Lung (tissue), 12 donors: Measurements from ENCODE around the gene PKMYT1. TPM values are rescaled to one million over a fixed set of nuclear protein-coding genes. Genes with fewer than 3 reads are reported as not detected.

Source experiments
- ATAC-seq: fragments of 200-7000 bp; cut with Tn5 transposase; one replicate; pipeline ENCODE4 v1.9.1; 2020; ENCODE audit warnings: moderate number of reproducible peaks; ENCODE audit not compliant: insufficient read depth, low FRiP score
- DNase-seq, 3 donors: peaks; one replicate each; pipeline ENCODE4 v3.0.0-alpha.2; 2013 to 2017
- H3K27ac ChIP-seq, 2 donors: one replicate each; pipeline ENCODE4 v1.5.1; 2013; ENCODE audit warnings: mild to moderate bottlenecking in 2 of 2, moderate library complexity in 2 of 2, control low read depth in 1 of 2, inconsistent platforms in 1 of 2, low read depth in 1 of 2, low read length in 1 of 2
- H3K27me3 ChIP-seq, 3 donors: one replicate each; pipeline ENCODE4 v1.5.1; 2013; ENCODE audit warnings: low read length in 2 of 3; ENCODE audit not compliant: control insufficient read depth in 3 of 3, insufficient read depth in 3 of 3
- H3K36me3 ChIP-seq, 4 donors: one replicate each; pipeline ENCODE4 v1.5.1; 2013; ENCODE audit warnings: low read length in 4 of 4, mild to moderate bottlenecking in 1 of 4, moderate library complexity in 1 of 4; ENCODE audit not compliant: control insufficient read depth in 4 of 4, insufficient read depth in 4 of 4
- H3K4me1 ChIP-seq, 5 donors: one replicate each; pipeline ENCODE4 v1.5.1; 2013; ENCODE audit warnings: low read length in 5 of 5, mild to moderate bottlenecking in 2 of 5, moderate library complexity in 1 of 5; ENCODE audit not compliant: control insufficient read depth in 5 of 5, insufficient read depth in 5 of 5
- H3K4me3 ChIP-seq: one replicate; pipeline ENCODE4 v1.5.1; 2013; ENCODE audit warnings: mild to moderate bottlenecking, control low read depth, moderate library complexity
- H3K9ac ChIP-seq, 2 donors: one replicate each; pipeline ENCODE4 v1.5.1; 2013; ENCODE audit warnings: low read length in 2 of 2, control low read depth in 1 of 2; ENCODE audit not compliant: insufficient read depth in 1 of 2
- H3K9me3 ChIP-seq, 4 donors: one replicate each; pipeline ENCODE4 v1.5.1; 2013; ENCODE audit warnings: low read length in 3 of 4, mild to moderate bottlenecking in 1 of 4, moderate library complexity in 1 of 4; ENCODE audit not compliant: control insufficient read depth in 4 of 4, insufficient read depth in 3 of 4
- WGBS, 2 donors: extraction: QIAGEN DNeasy Blood & Tissue Kit; methylation state at CpG; one replicate each; pipeline ENCODE4 v1.1.7; 2013; 5-methylcytosine and 5-hydroxymethylcytosine counted together
- polyA plus RNA-seq, 2 donors: library from polyadenylated mRNA; stranded (reverse); fragments of 200-250 nt; gene quantifications; one replicate each; pipeline ENCODE4 v1.2.1, GENCODE V29; 2013
- total RNA-seq, 2 donors: library from RNA; depleted of rRNA in 1 of 2; stranded (reverse); fragments of >200 nt in 1 of 2; gene quantifications; one replicate each; pipeline ENCODE4 v1.2.1, GENCODE V29; 2014 to 2021
- TF ChIP-seq, protein P1 (sequence below): IDR thresholded peaks from 2 replicates; pipeline ENCODE4 v1.5.1; 2012; ENCODE audit warnings: mild to moderate bottlenecking; ENCODE audit errors: control extremely low read depth, extremely low read depth
- donor health status: control.
- donor health status: control.
- donor health status: Bipolar disorder and iron deficiency.
- donor health status: healthy.
- donor health status: DM: yes; HTN: yes; CAD: no.

Gene PKMYT1
- total and polyA plus RNA-seq, 4 donors = 2.9 to 9.4 (median 5.2) TPM

DNA sequence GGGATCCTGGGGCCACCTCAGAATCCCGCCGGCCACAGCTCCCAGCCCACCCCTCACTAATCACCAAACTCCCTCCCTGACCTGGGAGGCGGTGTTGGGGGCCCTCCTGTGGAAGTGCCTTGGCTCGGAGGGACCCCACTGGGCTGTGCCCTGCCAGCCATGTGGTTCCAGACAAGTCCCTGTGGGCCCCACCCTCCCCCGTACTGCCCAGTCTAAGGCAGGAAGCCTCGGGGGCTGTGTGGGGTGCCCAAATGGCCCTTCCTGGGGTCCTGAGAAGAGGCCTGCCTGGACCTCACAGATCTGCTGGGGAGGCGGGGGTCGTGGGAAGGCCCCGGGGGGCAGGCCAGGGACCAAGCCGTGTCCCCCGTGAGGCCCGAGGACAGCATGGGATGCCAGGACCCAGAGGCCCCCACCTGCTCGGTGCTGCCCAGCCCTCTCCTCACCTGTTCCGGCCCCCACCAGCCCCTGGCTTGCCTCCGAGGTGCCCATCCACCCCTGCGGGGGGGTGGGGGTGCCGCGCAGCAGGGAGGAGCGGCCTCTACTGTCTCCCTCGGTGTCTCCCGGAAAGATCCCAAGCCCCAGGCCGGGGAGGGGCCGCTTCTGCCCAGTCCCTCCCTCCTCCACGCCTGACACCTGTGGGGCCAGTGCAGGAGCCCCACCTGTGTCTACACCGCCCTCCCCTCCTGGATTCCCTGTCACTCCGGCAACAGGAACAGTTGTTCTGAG, 25.4 kb downstream of the PKMYT1 start:
- TF ChIP-seq, protein P1, sequence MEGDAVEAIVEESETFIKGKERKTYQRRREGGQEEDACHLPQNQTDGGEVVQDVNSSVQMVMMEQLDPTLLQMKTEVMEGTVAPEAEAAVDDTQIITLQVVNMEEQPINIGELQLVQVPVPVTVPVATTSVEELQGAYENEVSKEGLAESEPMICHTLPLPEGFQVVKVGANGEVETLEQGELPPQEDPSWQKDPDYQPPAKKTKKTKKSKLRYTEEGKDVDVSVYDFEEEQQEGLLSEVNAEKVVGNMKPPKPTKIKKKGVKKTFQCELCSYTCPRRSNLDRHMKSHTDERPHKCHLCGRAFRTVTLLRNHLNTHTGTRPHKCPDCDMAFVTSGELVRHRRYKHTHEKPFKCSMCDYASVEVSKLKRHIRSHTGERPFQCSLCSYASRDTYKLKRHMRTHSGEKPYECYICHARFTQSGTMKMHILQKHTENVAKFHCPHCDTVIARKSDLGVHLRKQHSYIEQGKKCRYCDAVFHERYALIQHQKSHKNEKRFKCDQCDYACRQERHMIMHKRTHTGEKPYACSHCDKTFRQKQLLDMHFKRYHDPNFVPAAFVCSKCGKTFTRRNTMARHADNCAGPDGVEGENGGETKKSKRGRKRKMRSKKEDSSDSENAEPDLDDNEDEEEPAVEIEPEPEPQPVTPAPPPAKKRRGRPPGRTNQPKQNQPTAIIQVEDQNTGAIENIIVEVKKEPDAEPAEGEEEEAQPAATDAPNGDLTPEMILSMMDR = no peak
- no peak for DNase-seq
- WGBS, 2 donors = 60 to 61% methylated on average over 25 to 26 of the region's 26 CpGs
- no peak for ATAC-seq
- no peaks in the 10 kb centered on the region for H3K4me1 ChIP-seq
- H3K27ac ChIP-seq = no peak overlapping the region
- no peak overlapping the region for H3K9ac ChIP-seq
- no peak overlapping the region for H3K4me3 ChIP-seq
- peaks cover 0 to 2% (median 0%) of the 10 kb centered on the region in 4 donors for H3K36me3 ChIP-seq
- H3K9me3 ChIP-seq = no peaks in the 10 kb centered on the region
- H3K27me3 ChIP-seq = peaks cover 0 to 2% (median 0%) of the 10 kb centered on the region in 3 donors

DNA sequence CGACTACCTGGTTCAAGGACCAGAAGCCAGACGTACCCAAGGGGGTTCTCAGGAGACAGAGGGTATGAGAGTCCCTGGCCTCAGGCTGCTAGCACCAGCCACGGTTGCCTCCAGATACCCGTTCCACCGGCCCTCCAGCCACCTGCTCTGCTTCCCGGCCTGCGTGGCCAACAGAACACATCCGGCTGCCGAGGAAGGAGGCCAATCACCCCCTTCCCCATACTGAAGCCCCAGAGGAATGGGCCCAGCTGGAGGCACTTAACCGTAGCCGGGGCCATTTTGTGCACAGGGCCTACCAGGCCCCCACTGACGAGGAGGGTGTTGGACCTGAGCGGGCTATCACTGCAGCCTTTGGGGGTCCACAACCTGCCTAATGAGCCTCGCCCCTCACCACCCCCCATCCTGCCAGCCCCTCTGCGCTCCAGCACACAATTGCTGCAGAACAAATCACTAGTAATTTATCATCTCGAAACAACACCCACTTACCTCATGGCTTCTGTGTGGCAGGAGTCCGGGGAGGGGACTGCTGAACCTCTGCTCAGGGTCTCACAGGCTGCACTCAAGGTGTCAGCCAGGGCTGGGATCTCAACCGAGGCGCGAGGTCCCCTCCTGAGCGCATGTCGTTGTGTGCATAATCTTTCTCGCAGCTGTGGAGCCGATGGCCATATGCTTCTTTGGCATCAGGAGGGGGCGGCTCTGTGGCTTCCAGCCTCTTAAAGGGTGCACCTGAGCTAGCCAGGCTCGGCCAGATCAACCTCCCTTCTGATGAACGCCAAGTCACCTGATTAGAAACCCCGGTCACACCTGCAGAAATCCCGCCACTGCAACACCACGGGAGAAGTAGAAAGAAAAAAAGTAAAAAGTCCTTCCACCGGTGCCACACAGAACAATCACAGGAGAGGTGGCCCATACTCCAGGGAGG, 26.3 kb downstream of the PKMYT1 start:
- TF ChIP-seq, protein P1 = no peak
- no peak overlapping the region for H3K9ac ChIP-seq
- 63 to 77% methylated on average over 31 of the region's 31 CpGs for WGBS, 2 donors
- H3K27ac ChIP-seq = no peak overlapping the region
- ATAC-seq = no peak
- no peaks in the 10 kb centered on the region for H3K9me3 ChIP-seq
- no peak overlapping the region for H3K4me3 ChIP-seq
- no peaks in the 10 kb centered on the region for H3K4me1 ChIP-seq
- DNase-seq = no peak
- H3K27me3 ChIP-seq = no peaks in the 10 kb centered on the region
- peaks cover 0 to 11% (median 0%) of the 10 kb centered on the region in 4 donors for H3K36me3 ChIP-seq

DNA sequence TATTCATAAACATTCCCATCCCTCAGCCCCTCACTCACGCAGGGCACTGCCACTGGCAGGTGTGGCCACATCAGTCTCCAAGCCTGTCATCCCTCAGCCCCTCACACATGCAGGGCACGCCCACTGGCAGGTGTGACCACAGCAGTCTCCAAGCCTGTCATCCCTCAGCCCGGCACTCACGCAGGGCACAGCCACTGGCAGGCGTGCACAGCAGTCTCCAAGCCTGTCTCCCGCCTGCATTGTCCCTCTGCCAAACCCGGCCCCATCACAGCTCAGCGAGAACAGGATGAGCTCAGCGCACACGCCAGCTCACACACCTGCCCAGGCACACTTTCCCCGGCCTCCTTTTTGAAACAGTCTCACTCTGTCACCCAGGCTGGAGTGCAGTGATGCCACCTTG, 27.6 kb downstream of the PKMYT1 start:
- H3K27me3 ChIP-seq = no peaks in the 10 kb centered on the region
- H3K36me3 ChIP-seq = peaks cover 0 to 15% (median 0%) of the 10 kb centered on the region in 4 donors
- WGBS, 2 donors = 60 to 81% methylated on average over 11 of the region's 11 CpGs
- no peaks in the 10 kb centered on the region for H3K9me3 ChIP-seq
- H3K4me1 ChIP-seq = no peaks in the 10 kb centered on the region
- ATAC-seq (no peak), DNase-seq (no peak)
- no peak overlapping the region for H3K9ac ChIP-seq
- no peak overlapping the region for H3K27ac ChIP-seq
- TF ChIP-seq, protein P1 = no peak
- H3K4me3 ChIP-seq = no peak overlapping the region
